Stomach smooth muscle (tissue), 2 donors: ENCODE results near the gene IL17C.
"Not testable (repeated sequence)": the region's sequence is repeated elsewhere in the genome, so short reads cannot be mapped to it uniquely, and the experiment has no call there.

Source experiments
- H3K27ac ChIP-seq: one replicate; pipeline ENCODE4 v1.7.0; 2013; ENCODE audit warnings: mild to moderate bottlenecking, low read length, inconsistent platforms
- H3K27me3 ChIP-seq, 2 donors: one replicate each; pipeline ENCODE4 v1.7.0; 2013; ENCODE audit warnings: low read length in 2 of 2; ENCODE audit not compliant: insufficient read depth in 2 of 2, control insufficient read depth in 1 of 2
- H3K36me3 ChIP-seq, 2 donors: one replicate each; pipeline ENCODE4 v1.7.0; 2013; ENCODE audit warnings: low read length in 2 of 2; ENCODE audit not compliant: control insufficient read depth in 2 of 2, insufficient read depth in 2 of 2
- H3K4me1 ChIP-seq: one replicate; pipeline ENCODE4 v1.7.0; 2013; ENCODE audit warnings: low read length; ENCODE audit not compliant: control insufficient read depth, insufficient read depth
- H3K4me3 ChIP-seq, 2 donors: one replicate each; pipeline ENCODE4 v1.7.0; 2013; ENCODE audit warnings: low read length in 2 of 2
- H3K9ac ChIP-seq, 2 donors: one replicate each; pipeline ENCODE4 v1.7.0; 2013; ENCODE audit warnings: low read length in 2 of 2, mild to moderate bottlenecking in 1 of 2
- H3K9me3 ChIP-seq, 2 donors: one replicate each; pipeline ENCODE4 v1.7.0; 2013; ENCODE audit warnings: low read length in 2 of 2; ENCODE audit not compliant: control insufficient read depth in 2 of 2
- donor health status: healthy.
- donor health status: Pancreatic carcinoma.

IL17C gene

GRCh38 chr16:88609426-88609825 is 28.9 kb upstream of the IL17C start:
- not testable (repeated sequence) for H3K27me3 ChIP-seq, H3K4me1 ChIP-seq, H3K4me3 ChIP-seq, H3K9me3 ChIP-seq, H3K27ac ChIP-seq, H3K9ac ChIP-seq
- peaks cover 29 to 31% of the 10 kb centered on the region in 2 donors for H3K36me3 ChIP-seq

- no peak overlapping the region for H3K9ac ChIP-seq
- no peaks in the 10 kb centered on the region for H3K4me1 ChIP-seq
- peaks cover 28 to 29% of the 10 kb centered on the region in 2 donors for H3K36me3 ChIP-seq
Measured at GRCh38 chr16:88610080-88610479, 28.3 kb upstream of the IL17C start.

GRCh38 chr16:88610909-88611812 is 27.2 kb upstream of the IL17C start:
- no peaks in the 10 kb centered on the region for H3K27me3 ChIP-seq
- H3K36me3 ChIP-seq, result peaks cover 20 to 27% of the 10 kb centered on the region in 2 donors
- no peak overlapping the region for H3K27ac ChIP-seq
- H3K4me3 ChIP-seq, result no peak overlapping the region
- H3K4me1 ChIP-seq, result no peaks in the 10 kb centered on the region
- no peaks in the 10 kb centered on the region for H3K9me3 ChIP-seq
- H3K9ac ChIP-seq, result no peak overlapping the region

More at GRCh38 chr16:88610080-88610479, 28.3 kb upstream of the IL17C start:
- H3K27ac ChIP-seq, result no peak overlapping the region
- no peak overlapping the region for H3K4me3 ChIP-seq
- H3K9me3 ChIP-seq, result no peaks in the 10 kb centered on the region
- no peaks in the 10 kb centered on the region for H3K27me3 ChIP-seq

GRCh38 chr16:88613293-88613692 is 25.1 kb upstream of the IL17C start:
- Histone ChIP-seq H3K9ac (no peak overlapping the region), H3K27me3 (no peaks in the 10 kb centered on the region), H3K27ac (no peak overlapping the region), H3K36me3 (peaks cover 16 to 19% of the 10 kb centered on the region in 2 donors), H3K4me1 (no peaks in the 10 kb centered on the region), H3K4me3 (no peak overlapping the region), H3K9me3 (no peaks in the 10 kb centered on the region)

- H3K9me3 ChIP-seq, result no peaks in the 10 kb centered on the region
- no peaks in the 10 kb centered on the region for H3K4me1 ChIP-seq
- H3K4me3 ChIP-seq, result no peak overlapping the region
- H3K27ac ChIP-seq, result no peak overlapping the region
- H3K9ac ChIP-seq, result no peak overlapping the region
- H3K27me3 ChIP-seq, result no peaks in the 10 kb centered on the region
- H3K36me3 ChIP-seq, result peaks cover 16 to 20% of the 10 kb centered on the region in 2 donors
Measured at GRCh38 chr16:88613911-88614817, 24.2 kb upstream of the IL17C start.

GRCh38 chr16:88614818-88615580 is 23.4 kb upstream of the IL17C start:
- no peaks in the 10 kb centered on the region for H3K27me3 ChIP-seq
- peaks cover 16 to 17% of the 10 kb centered on the region in 2 donors for H3K36me3 ChIP-seq
- H3K27ac ChIP-seq, result no peak overlapping the region
- H3K4me3 ChIP-seq, result no peak overlapping the region
- no peaks in the 10 kb centered on the region for H3K9me3 ChIP-seq
- H3K9ac ChIP-seq, result no peak overlapping the region
- H3K4me1 ChIP-seq, result no peaks in the 10 kb centered on the region

GRCh38 chr16:88616320-88616719 is 22.1 kb upstream of the IL17C start:
- Histone ChIP-seq H3K36me3 (peaks cover 7 to 15% of the 10 kb centered on the region in 2 donors), H3K27ac (no peak overlapping the region), H3K9ac (no peak overlapping the region), H3K4me1 (no peaks in the 10 kb centered on the region), H3K27me3 (no peaks in the 10 kb centered on the region), H3K9me3 (no peaks in the 10 kb centered on the region), H3K4me3 (no peak overlapping the region)

GRCh38 chr16:88616736-88617135 is 21.6 kb upstream of the IL17C start:
- Histone ChIP-seq H3K4me1 (no peaks in the 10 kb centered on the region), H3K27ac (no peak overlapping the region), H3K4me3 (no peak overlapping the region), H3K9ac (no peak overlapping the region), H3K27me3 (no peaks in the 10 kb centered on the region), H3K36me3 (peaks cover 4 to 13% of the 10 kb centered on the region in 2 donors), H3K9me3 (no peaks in the 10 kb centered on the region)

- no peaks in the 10 kb centered on the region for H3K9me3 ChIP-seq
- H3K4me1 ChIP-seq, result no peaks in the 10 kb centered on the region
- peaks cover 3 to 20% of the 10 kb centered on the region in 2 donors for H3K36me3 ChIP-seq
- no peak overlapping the region for H3K27ac ChIP-seq
- no peak overlapping the region for H3K4me3 ChIP-seq
- H3K27me3 ChIP-seq, result no peaks in the 10 kb centered on the region
- no peak overlapping the region for H3K9ac ChIP-seq
Measured at GRCh38 chr16:88617268-88618031, 20.9 kb upstream of the IL17C start.
